Bronchial smooth muscle cell (primary cell): Measurements from ENCODE around the gene CLDN1. TPM values are rescaled to one million over a fixed set of nuclear protein-coding genes. Genes with fewer than 3 reads are reported as not detected.

ENCODE experiments used
- total RNA-seq: library from RNA; depleted of rRNA; stranded (reverse); fragments of >200 nt; gene quantifications from 2 replicates; pipeline ENCODE4 v1.2.1, GENCODE V29; 2014

CLDN1 gene
- total RNA-seq: under 0.01 and 0.17 TPM in 2 replicates

GRCh38 chr3:190321789-190322603, at the start of gene CLDN1:
Gene CLDN1 (minus strand): TSS chr3:190322446. CDS start chr3:190322206, 240 bp downstream.

Other genes with a start within 250 kb of the CLDN1 start
- gene P3H2, start 201.5 kb downstream of the CLDN1 start, total RNA-seq: 2.6 and 4.3 TPM in 2 replicates
- not detected in 2 replicates for gene CLDN16, start 65.7 kb upstream of the CLDN1 start, total RNA-seq
- not detected in 2 replicates for gene TMEM207, start 127.5 kb upstream of the CLDN1 start, total RNA-seq
- gene IL1RAP, start 191.6 kb upstream of the CLDN1 start, total RNA-seq: 1.8 and 3.8 TPM in 2 replicates